ENCODE results near the gene CYP4A11.

- TF ChIP-seq EZH2 (IDR thresholded peaks at IDR 0.05; ENCODE audit: borderline replicate concordance, low read depth, low read length, severe bottlenecking) (no peak), POLR2A (IDR thresholded peaks at IDR 0.05; ENCODE audit: low read depth, low read length) (no peak), JUN (IDR thresholded peaks at IDR 0.05; ENCODE audit: borderline replicate concordance, insufficient read depth, insufficient read length, low read depth) (no peak), MYC (IDR thresholded peaks at IDR 0.05; ENCODE audit: low read depth, low read length) (no peak), POLR2AphosphoS5 (IDR thresholded peaks at IDR 0.05; ENCODE audit: insufficient read depth, low read depth, low read length) (no peak)
- TF ChIP-seq, protein P1, sequence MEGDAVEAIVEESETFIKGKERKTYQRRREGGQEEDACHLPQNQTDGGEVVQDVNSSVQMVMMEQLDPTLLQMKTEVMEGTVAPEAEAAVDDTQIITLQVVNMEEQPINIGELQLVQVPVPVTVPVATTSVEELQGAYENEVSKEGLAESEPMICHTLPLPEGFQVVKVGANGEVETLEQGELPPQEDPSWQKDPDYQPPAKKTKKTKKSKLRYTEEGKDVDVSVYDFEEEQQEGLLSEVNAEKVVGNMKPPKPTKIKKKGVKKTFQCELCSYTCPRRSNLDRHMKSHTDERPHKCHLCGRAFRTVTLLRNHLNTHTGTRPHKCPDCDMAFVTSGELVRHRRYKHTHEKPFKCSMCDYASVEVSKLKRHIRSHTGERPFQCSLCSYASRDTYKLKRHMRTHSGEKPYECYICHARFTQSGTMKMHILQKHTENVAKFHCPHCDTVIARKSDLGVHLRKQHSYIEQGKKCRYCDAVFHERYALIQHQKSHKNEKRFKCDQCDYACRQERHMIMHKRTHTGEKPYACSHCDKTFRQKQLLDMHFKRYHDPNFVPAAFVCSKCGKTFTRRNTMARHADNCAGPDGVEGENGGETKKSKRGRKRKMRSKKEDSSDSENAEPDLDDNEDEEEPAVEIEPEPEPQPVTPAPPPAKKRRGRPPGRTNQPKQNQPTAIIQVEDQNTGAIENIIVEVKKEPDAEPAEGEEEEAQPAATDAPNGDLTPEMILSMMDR (IDR thresholded peaks at IDR 0.05; ENCODE audit: extremely low read depth in 1 of 2, insufficient read depth in 1 of 2, low read depth in 1 of 2, low read length in 2 of 2): no peak
- TF ChIP-seq, protein P2, sequence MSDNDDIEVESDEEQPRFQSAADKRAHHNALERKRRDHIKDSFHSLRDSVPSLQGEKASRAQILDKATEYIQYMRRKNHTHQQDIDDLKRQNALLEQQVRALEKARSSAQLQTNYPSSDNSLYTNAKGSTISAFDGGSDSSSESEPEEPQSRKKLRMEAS (IDR thresholded peaks at IDR 0.05; ENCODE audit: insufficient read depth, insufficient read length): no peak
Observed at GRCh38 chr1:46910790-46911189, 30.5 kb downstream of the CYP4A11 start.

All from endothelial cell of umbilical vein (primary cell).